ENCODE measurements around the gene PMM1. TPM values are rescaled to one million over a fixed set of nuclear protein-coding genes. Genes with fewer than 3 reads are reported as not detected.
A peak's percentile ranks its signal among the peaks of the same experiment; 100 is the strongest.

PMM1 gene
- total and polyA plus RNA-seq, 2 donors from 2014 or later = 36.4 to 127 TPM

- Histone ChIP-seq H3K4me3 (ENCODE audit: low read length in 3 of 3) (peak within 1 kb of the TSS; percentile 64 to 82 (median 65)), H3K36me3 (ENCODE audit: control insufficient read depth in 2 of 3, insufficient read depth in 3 of 3, low read length in 3 of 3) (peaks cover 0 to 5% (median 2%) of the 10 kb centered on the region in 3 donors), H3K27ac (ENCODE audit: low read depth in 2 of 2, low read length in 2 of 2) (peak within 1 kb of the TSS; percentile 80 to 82), H3K9me3 (ENCODE audit: control insufficient read depth in 2 of 3, insufficient read depth in 1 of 3, low read length in 3 of 3) (no peaks in the 10 kb centered on the region), H3K9ac (ENCODE audit: low read length in 3 of 3) (peak within 1 kb of the TSS; percentile 28 to 79 (median 60)), H3K27me3 (ENCODE audit: control insufficient read depth, insufficient read depth, low read length) (no peaks in the 10 kb centered on the region), H3K4me1 (ENCODE audit: control insufficient read depth in 2 of 3, insufficient read depth in 2 of 3, low read depth in 1 of 3, low read length in 3 of 3) (peaks cover 0 to 11% (median 6%) of the 10 kb centered on the region in 3 donors)
- intact Hi-C loops (cut with DNase I) = no loop called here
- FAIRE-seq (peak; percentile 89), DNase-seq (peak; percentile 98 to 100 (median 99))
- peak; percentile 69 for TF ChIP-seq CTCF (IDR thresholded peaks at IDR 0.05; ENCODE audit: borderline replicate concordance, extremely low read depth, insufficient read depth)
Observed at GRCh38 chr22:41543854-41544670, 45.6 kb downstream of the PMM1 start, which contains the start of gene POLR3H. Gene POLR3H, minus strand, starts transcription at chr22:41544470. Its CDS starts 369 bp downstream, at chr22:41544101.

GRCh38 chr22:41542224-41542623, 47.4 kb downstream of the PMM1 start:
- no peak overlapping the region for H3K4me3 ChIP-seq (ENCODE audit: low read length in 3 of 3)
- TF ChIP-seq CTCF (IDR thresholded peaks at IDR 0.05; ENCODE audit: borderline replicate concordance, extremely low read depth, insufficient read depth) = no peak
- no peak overlapping the region for H3K9ac ChIP-seq (ENCODE audit: low read length in 3 of 3)
- no peaks in the 10 kb centered on the region for H3K9me3 ChIP-seq (ENCODE audit: control insufficient read depth in 2 of 3, insufficient read depth in 1 of 3, low read length in 3 of 3)
- peaks cover 0 to 11% (median 6%) of the 10 kb centered on the region in 3 donors for H3K4me1 ChIP-seq (ENCODE audit: control insufficient read depth in 2 of 3, insufficient read depth in 2 of 3, low read depth in 1 of 3, low read length in 3 of 3)
- H3K27ac ChIP-seq (ENCODE audit: low read depth in 2 of 2, low read length in 2 of 2) = no peak overlapping the region
- H3K27me3 ChIP-seq (ENCODE audit: control insufficient read depth, insufficient read depth, low read length) = no peaks in the 10 kb centered on the region
- intact Hi-C loops (cut with DNase I) = no loop called here
- no peak for FAIRE-seq
- peaks cover 0 to 5% (median 2%) of the 10 kb centered on the region in 3 donors for H3K36me3 ChIP-seq (ENCODE audit: control insufficient read depth in 2 of 3, insufficient read depth in 3 of 3, low read length in 3 of 3)
- no peak for DNase-seq

- Histone ChIP-seq H3K9me3 (ENCODE audit: control insufficient read depth in 2 of 3, insufficient read depth in 1 of 3, low read length in 3 of 3) (no peaks in the 10 kb centered on the region), H3K9ac (ENCODE audit: low read length in 3 of 3) (no peak overlapping the region), H3K27ac (ENCODE audit: low read depth in 2 of 2, low read length in 2 of 2) (no peak overlapping the region), H3K36me3 (ENCODE audit: control insufficient read depth in 2 of 3, insufficient read depth in 3 of 3, low read length in 3 of 3) (peaks cover 0 to 5% (median 2%) of the 10 kb centered on the region in 3 donors), H3K4me1 (ENCODE audit: control insufficient read depth in 2 of 3, insufficient read depth in 2 of 3, low read depth in 1 of 3, low read length in 3 of 3) (peaks cover 0 to 11% (median 6%) of the 10 kb centered on the region in 3 donors), H3K4me3 (ENCODE audit: low read length in 3 of 3) (no peak overlapping the region), H3K27me3 (ENCODE audit: control insufficient read depth, insufficient read depth, low read length) (no peaks in the 10 kb centered on the region)
- FAIRE-seq (no peak), DNase-seq (no peak)
- TF ChIP-seq CTCF (IDR thresholded peaks at IDR 0.05; ENCODE audit: borderline replicate concordance, extremely low read depth, insufficient read depth) = no peak
- intact Hi-C loops (cut with DNase I) = no loop called here
Observed at GRCh38 chr22:41541484-41541883, 48.2 kb downstream of the PMM1 start.
